Adrenal gland (tissue), 12 donors: ENCODE measurements around the gene STAB2. TPM values are rescaled to one million over a fixed set of nuclear protein-coding genes. Genes with fewer than 3 reads are reported as not detected.

Experiments used
- DNase-seq, 7 donors: peaks; one replicate each; pipeline ENCODE4 v3.0.0-alpha.2; 2019 to 2020
- H3K27ac ChIP-seq, 5 donors: fragments of 200-600 bp; sonication (generic) in 4 of 5; 1 replicate in 3 of 5; 2 replicates in 2 of 5; pipeline versions ENCODE4 v1.5.1 to v1.8.0; 2016 to 2020; ENCODE audit warnings: mild to moderate bottlenecking in 1 of 5
- H3K27me3 ChIP-seq: fragments of 200-600 bp; 2 replicates; pipeline ENCODE4 v1.8.0; 2021
- H3K36me3 ChIP-seq, 2 donors: fragments of 200-600 bp; replicated peaks in 1 of 2; 1 replicate in 1 of 2; 2 replicates in 1 of 2; pipeline versions ENCODE4 v1.5.1 to v1.8.0; 2018 to 2022
- H3K4me1 ChIP-seq, 2 donors: fragments of 200-600 bp; replicated peaks in 1 of 2; 1 replicate in 1 of 2; 2 replicates in 1 of 2; pipeline versions ENCODE4 v1.5.1 to v1.8.0; 2018 to 2021
- H3K4me3 ChIP-seq, 4 donors: fragments of 200-600 bp; sonication (generic) in 3 of 4; one replicate each; pipeline ENCODE4 v1.5.1; 2016 to 2018
- H3K9me3 ChIP-seq, 3 donors: fragments of 200-600 bp; sonication (generic) in 1 of 3; replicated peaks in 1 of 3; 1 replicate in 2 of 3; 2 replicates in 1 of 3; pipeline versions ENCODE4 v1.5.1 to v1.8.0; 2016 to 2021
- POLR2A ChIP-seq, 2 donors: fragments of 450-650 bp; IDR thresholded peaks; one replicate each; pipeline ENCODE4 v1.6.1; 2017; ENCODE audit warnings: antibody characterized with exemption in 2 of 2, mild to moderate bottlenecking in 2 of 2, moderate library complexity in 1 of 2
- WGBS, 4 donors: extraction: QIAGEN DNeasy Blood & Tissue Kit in 2 of 4; methylation state at CpG; one replicate each; pipeline versions ENCODE4 v1.1.5 to v1.1.7; 2013 to 2017; 5-methylcytosine and 5-hydroxymethylcytosine counted together
- intact Hi-C, 2 donors: fragments of 100-400 bp; cut with DNase I; formaldehyde crosslinking; loops; one replicate each; pipeline versions ENCODE4 v1.14.1 to v1.15.0; 2022 to 2023
- polyA plus RNA-seq, 3 donors: library from polyadenylated mRNA; stranded (reverse); fragments of 200-250 nt in 2 of 3; fragments of 350-450 nt in 1 of 3; fragmentation: Illumina TruSeq in 1 of 3; extraction: RNeasy Lipid Tissue Mini Kit (QIAGEN cat#74804) in 1 of 3; gene quantifications; one replicate each; pipeline ENCODE4 v1.2.3, GENCODE V29; 2013 to 2014
- total RNA-seq, 9 donors: library from RNA; depleted of rRNA in 4 of 9; stranded (reverse); fragments of >200 nt in 4 of 9; fragments of 120-200 nt in 1 of 9; fragmentation: NEBNext Ultra II Directional in 1 of 9; extraction: Animal tissue kit (Norgen Biotek cat#: 25700) in 1 of 9; gene quantifications; one replicate each; pipeline versions ENCODE4 v1.1.0 to v1.2.4, GENCODE V29; 2013 to 2023
- TF ChIP-seq, protein P1 (sequence below), 6 experiments: fragments of 450-650 bp in 4 of 6; fragments of 200-600 bp in 2 of 6; sonication (generic) in 1 of 6; IDR thresholded peaks; 1 replicate in 5 of 6; 2 replicates in 1 of 6; pipeline versions ENCODE4 v1.5.1 to v1.8.0; 2016 to 2021; ENCODE audit warnings: antibody characterized with exemption in 6 of 6, mild to moderate bottlenecking in 2 of 6, moderate library complexity in 1 of 6
- donor health status: healthy with polysubstance abuse.
- donor health status: Bipolar disorder and iron deficiency.
- donor health status: DM: yes; HTN: yes; CAD: no.
- donor health status: DM: no; HTN: no; CAD: no.
- donor health status: DM: no; HTN: no; CAD: no.
- donor health status: DM: yes; HTN: yes; CAD: no.

Gene STAB2
- total and polyA plus RNA-seq, 12 donors = 0.02 to 2.1 (median 0.27) TPM; not detected in 1

GRCh38 chr12:103734863-103735262, 147.8 kb downstream of the STAB2 start:
- H3K27me3 ChIP-seq = no peaks in the 10 kb centered on the region
- intact Hi-C loops = no loop called here
- no peak overlapping the region for H3K27ac ChIP-seq
- 78 to 94% (median 82%) methylated on average over 2 of the region's 2 CpGs for WGBS, 4 donors
- no peaks in the 10 kb centered on the region for H3K4me1 ChIP-seq
- H3K9me3 ChIP-seq = no peaks in the 10 kb centered on the region
- H3K4me3 ChIP-seq = no peak overlapping the region
- H3K36me3 ChIP-seq = no peaks in the 10 kb centered on the region
- DNase-seq = no peak
- TF ChIP-seq, protein P1, sequence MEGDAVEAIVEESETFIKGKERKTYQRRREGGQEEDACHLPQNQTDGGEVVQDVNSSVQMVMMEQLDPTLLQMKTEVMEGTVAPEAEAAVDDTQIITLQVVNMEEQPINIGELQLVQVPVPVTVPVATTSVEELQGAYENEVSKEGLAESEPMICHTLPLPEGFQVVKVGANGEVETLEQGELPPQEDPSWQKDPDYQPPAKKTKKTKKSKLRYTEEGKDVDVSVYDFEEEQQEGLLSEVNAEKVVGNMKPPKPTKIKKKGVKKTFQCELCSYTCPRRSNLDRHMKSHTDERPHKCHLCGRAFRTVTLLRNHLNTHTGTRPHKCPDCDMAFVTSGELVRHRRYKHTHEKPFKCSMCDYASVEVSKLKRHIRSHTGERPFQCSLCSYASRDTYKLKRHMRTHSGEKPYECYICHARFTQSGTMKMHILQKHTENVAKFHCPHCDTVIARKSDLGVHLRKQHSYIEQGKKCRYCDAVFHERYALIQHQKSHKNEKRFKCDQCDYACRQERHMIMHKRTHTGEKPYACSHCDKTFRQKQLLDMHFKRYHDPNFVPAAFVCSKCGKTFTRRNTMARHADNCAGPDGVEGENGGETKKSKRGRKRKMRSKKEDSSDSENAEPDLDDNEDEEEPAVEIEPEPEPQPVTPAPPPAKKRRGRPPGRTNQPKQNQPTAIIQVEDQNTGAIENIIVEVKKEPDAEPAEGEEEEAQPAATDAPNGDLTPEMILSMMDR (IDR thresholded peaks at IDR 0.05) = no peak
- no peak for TF ChIP-seq POLR2A (IDR thresholded peaks at IDR 0.05)

- intact Hi-C loops = no loop called here
- 81 to 83% (median 82%) methylated on average over 8 of the region's 8 CpGs for WGBS, 4 donors
Measured at GRCh38 chr12:103735291-103735690, 148.2 kb downstream of the STAB2 start.

GRCh38 chr12:103736572-103736971, 149.5 kb downstream of the STAB2 start:
- Histone ChIP-seq H3K9me3 (no peaks in the 10 kb centered on the region), H3K27me3 (no peaks in the 10 kb centered on the region), H3K4me3 (no peak overlapping the region), H3K36me3 (no peaks in the 10 kb centered on the region), H3K4me1 (no peaks in the 10 kb centered on the region), H3K27ac (no peak overlapping the region)
- TF ChIP-seq, protein P1 (IDR thresholded peaks at IDR 0.05) = no peak
- no peak for TF ChIP-seq POLR2A (IDR thresholded peaks at IDR 0.05)
- WGBS, 4 donors = 88 to 95% (median 91%) methylated on average over 1 of the region's 1 CpG
- intact Hi-C loops = no loop called here
- DNase-seq = no peak

More at GRCh38 chr12:103735291-103735690, 148.2 kb downstream of the STAB2 start:
- no peaks in the 10 kb centered on the region for H3K9me3 ChIP-seq
- no peak overlapping the region for H3K27ac ChIP-seq
- TF ChIP-seq POLR2A (IDR thresholded peaks at IDR 0.05) = no peak
- TF ChIP-seq, protein P1 (IDR thresholded peaks at IDR 0.05) = no peak
- H3K36me3 ChIP-seq = no peaks in the 10 kb centered on the region
- H3K4me1 ChIP-seq = no peaks in the 10 kb centered on the region
- no peak overlapping the region for H3K4me3 ChIP-seq
- no peak for DNase-seq
- no peaks in the 10 kb centered on the region for H3K27me3 ChIP-seq

- Histone ChIP-seq H3K27ac (no peak overlapping the region), H3K27me3 (no peaks in the 10 kb centered on the region), H3K36me3 (no peaks in the 10 kb centered on the region), H3K4me1 (no peaks in the 10 kb centered on the region), H3K9me3 (no peaks in the 10 kb centered on the region), H3K4me3 (no peak overlapping the region)
- WGBS, 4 donors = 70 to 84% (median 78%) methylated on average over 1 of the region's 1 CpG
- TF ChIP-seq, protein P1 (IDR thresholded peaks at IDR 0.05) = no peak
- no peak for TF ChIP-seq POLR2A (IDR thresholded peaks at IDR 0.05)
- intact Hi-C loops = no loop called here
- DNase-seq = no peak
Measured at GRCh38 chr12:103737881-103738280, 150.8 kb downstream of the STAB2 start.
